GM10266 (cell line): ENCODE results near the gene ACKR3.

Experiments used
- DNase-seq: peaks from one replicate; pipeline ENCODE4 v3.0.0; 2012; ENCODE audit errors: extremely low spot score
- CTCF ChIP-seq: IDR thresholded peaks from 2 replicates; pipeline ENCODE4 v1.5.1; 2012; ENCODE audit warnings: mild to moderate bottlenecking, low read depth; ENCODE audit not compliant: control insufficient read depth, insufficient read depth; ENCODE audit errors: missing control alignments

ACKR3 gene

DNA sequence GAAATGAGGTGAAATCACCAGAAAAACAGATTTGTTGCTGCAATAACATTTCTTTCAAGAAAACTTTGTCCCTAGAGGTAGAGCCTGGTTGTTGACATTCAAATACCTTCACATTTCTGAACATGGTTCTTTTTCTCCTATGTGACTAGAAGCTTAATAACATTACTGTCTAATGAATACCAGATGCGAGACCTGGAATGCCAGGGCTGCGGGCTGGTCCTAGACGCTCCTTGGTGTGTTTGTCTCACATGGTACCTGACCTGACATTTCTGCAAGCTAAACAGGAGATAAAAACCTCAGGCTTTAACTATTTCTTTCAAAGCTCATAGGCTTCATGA is 38.5 kb downstream of the ACKR3 start:
- DNase-seq: no peak
- no peak for TF ChIP-seq CTCF

DNA sequence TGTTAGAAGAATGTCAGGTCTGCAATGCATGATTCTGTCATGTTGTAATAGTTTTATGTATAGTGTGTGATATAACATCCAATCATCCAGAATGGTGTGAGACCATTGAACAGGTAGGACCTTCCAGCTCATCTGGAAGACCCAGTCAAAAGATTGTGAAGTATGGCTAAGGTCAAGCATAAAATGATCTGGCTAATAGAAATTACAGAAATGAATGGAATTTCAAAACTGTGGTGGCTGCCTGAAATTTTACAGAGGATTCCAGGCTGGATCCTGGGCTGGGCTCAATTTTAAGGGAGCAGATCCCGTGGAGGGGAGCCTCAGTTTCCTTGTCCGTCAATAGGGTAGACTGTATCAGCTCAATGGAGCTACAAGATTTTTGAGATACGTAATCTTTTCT is 39.1 kb downstream of the ACKR3 start:
- TF ChIP-seq CTCF: no peak

DNA sequence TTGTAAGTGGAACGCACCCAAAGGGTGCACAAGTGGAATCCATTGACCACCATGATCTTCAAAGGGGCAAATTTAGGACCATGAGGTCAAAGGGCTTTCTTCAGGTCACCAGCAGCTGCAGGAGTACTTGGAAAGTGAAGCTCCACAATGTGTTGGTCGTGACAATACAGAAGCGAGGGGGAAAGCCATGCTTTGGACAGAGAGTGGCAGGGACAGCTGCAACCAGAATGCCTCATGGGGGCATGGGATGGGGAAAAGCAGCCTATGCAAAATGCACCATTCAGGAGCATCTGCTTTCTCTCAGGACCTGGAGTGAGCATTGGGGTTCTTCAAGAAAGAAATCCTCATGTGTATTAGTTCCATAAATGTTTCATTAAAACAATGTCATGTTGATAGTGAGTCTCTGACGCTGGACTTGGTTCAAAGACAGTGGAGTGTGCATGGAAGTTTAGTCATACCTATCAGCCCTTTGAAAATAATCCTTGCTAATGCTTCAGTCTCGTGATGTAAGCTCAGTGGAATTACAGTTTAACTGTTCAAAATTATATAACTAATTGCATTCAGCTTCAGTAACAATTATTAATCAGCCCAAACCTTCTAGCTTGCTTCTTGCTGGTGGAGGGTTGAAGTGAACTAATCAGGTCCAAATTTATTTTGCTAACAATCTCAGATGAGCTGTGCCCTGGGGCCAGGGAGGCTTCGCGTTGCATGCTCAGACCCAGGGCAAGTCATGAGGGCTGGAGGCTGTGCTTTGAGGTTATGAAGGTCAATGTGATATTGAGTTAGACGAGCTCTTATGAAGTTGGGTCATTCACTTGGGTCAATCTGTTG is 41.6 kb downstream of the ACKR3 start:
- TF ChIP-seq CTCF: no peak

More for the DNA sequence above, 39.1 kb downstream of the ACKR3 start:
- DNase-seq: no peak

GRCh38 chr2:236612737-236613136 is 43.1 kb downstream of the ACKR3 start:
- DNase-seq: no peak
- TF ChIP-seq CTCF: no peak

More for the DNA sequence above, 41.6 kb downstream of the ACKR3 start:
- DNase-seq: no peak

GRCh38 chr2:236613612-236614011 is 44.0 kb downstream of the ACKR3 start:
- TF ChIP-seq CTCF: no peak
- DNase-seq: no peak

- no peak for TF ChIP-seq CTCF
- no peak for DNase-seq
Observed at GRCh38 chr2:236614551-236614950, 44.9 kb downstream of the ACKR3 start.

- no peak for DNase-seq
- no peak for TF ChIP-seq CTCF
Observed at GRCh38 chr2:236616031-236616430, 46.4 kb downstream of the ACKR3 start.
